ENCODE measurements around the gene ZNF277. TPM values are rescaled to one million over a fixed set of nuclear protein-coding genes. Genes with fewer than 3 reads are reported as not detected.
A peak's percentile ranks its signal among the peaks of the same experiment; 100 is the strongest.

The ZNF277 gene
- total and polyA plus RNA-seq, 4 donors = 18.2 to 52.5 (median 27.5) TPM

DNA sequence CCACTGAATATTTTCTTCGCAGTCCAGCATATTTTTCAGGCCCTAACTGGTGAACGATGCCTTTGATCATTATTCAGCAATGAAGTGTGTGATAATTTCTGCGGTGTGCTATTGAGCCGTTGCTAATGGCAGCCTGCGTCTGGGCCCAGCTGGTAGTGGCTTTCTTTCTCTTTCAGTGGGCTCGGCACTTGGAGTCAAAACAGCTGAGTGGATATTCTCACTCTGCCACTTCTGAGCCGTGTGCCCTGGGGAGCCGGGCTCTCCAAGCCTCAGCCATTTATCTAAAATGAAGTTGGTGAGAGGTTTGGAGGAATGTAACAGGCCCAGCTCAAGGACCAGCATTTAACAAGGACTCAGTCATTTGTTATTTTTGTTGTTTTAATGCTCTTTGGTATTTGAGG, 156.2 kb downstream of the ZNF277 start:
- no peaks in the 10 kb centered on the region for H3K9me3 ChIP-seq (ENCODE audit: control insufficient read depth, insufficient read depth, low read length)
- H3K36me3 ChIP-seq (ENCODE audit: control insufficient read depth, insufficient read depth, low read length) = no peaks in the 10 kb centered on the region
- peak overlapping the region; percentile 25 for H3K27ac ChIP-seq (ENCODE audit: low read depth, low read length)
- peaks cover 11% of the 10 kb centered on the region for H3K4me1 ChIP-seq (ENCODE audit: control insufficient read depth, insufficient read depth, low read length)
- H3K4me3 ChIP-seq (ENCODE audit: low read depth, low read length) = no peak overlapping the region
- 8% methylated on average over 6 of the region's 8 CpGs for WGBS (ENCODE audit: insufficient coverage)
- peak in 3 of 6 donors; percentile 17 to 88 (median 65) for DNase-seq (ENCODE audit: low read depth in 4 of 6, low spot score in 6 of 6)
- H3K27me3 ChIP-seq (ENCODE audit: control insufficient read depth, insufficient read depth, low read length) = no peaks in the 10 kb centered on the region

DNA sequence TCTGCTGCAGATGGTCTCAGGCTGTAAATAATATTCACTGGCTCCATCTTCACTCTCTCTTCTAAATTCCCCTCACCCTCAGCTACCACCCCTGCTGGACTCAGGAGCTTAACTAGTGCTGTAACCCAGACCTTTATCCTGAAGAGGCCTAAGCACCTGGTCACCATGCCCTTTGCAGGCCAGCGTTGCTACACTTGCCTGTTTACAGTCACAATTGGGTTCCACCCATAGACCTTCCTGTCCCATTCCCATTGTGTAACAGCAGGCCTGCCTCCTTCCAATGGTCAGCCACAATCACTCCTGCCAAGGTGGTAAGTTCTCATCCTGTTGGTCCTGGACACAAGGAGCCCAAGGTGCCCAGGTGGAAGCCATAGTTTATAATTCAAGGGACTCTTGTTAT, 157.9 kb downstream of the ZNF277 start:
- Histone ChIP-seq H3K9me3 (ENCODE audit: control insufficient read depth, insufficient read depth, low read length) (no peaks in the 10 kb centered on the region), H3K36me3 (ENCODE audit: control insufficient read depth, insufficient read depth, low read length) (no peaks in the 10 kb centered on the region), H3K27me3 (ENCODE audit: control insufficient read depth, insufficient read depth, low read length) (no peaks in the 10 kb centered on the region), H3K4me3 (ENCODE audit: low read depth, low read length) (no peak overlapping the region), H3K4me1 (ENCODE audit: control insufficient read depth, insufficient read depth, low read length) (peaks cover 11% of the 10 kb centered on the region), H3K27ac (ENCODE audit: low read depth, low read length) (no peak overlapping the region)
- 90% methylated on average over 1 of the region's 1 CpG for WGBS (ENCODE audit: insufficient coverage)
- DNase-seq (ENCODE audit: low read depth in 4 of 6, low spot score in 6 of 6) = no peak

DNA sequence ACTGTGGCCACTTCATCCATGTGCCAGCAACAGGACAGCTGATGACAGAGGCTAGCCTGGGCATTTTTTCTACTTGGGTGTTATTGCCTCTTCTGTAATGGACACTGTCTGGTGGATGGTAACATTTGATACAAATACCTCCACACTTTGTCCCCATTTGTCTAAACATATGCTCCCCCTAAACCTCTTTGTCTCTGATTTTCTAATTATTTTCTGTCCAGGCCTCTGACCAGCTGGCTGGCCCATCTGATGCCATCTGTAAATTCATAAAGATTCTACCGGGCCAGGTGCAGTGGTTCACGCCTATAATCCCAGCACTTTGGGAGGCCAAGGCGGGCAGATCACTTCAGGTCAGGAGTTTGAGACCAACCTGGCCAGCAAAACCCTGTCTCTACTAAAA, 159.1 kb downstream of the ZNF277 start:
- no peak overlapping the region for H3K27ac ChIP-seq (ENCODE audit: low read depth, low read length)
- 100% methylated on average over 2 of the region's 3 CpGs for WGBS (ENCODE audit: insufficient coverage)
- no peaks in the 10 kb centered on the region for H3K9me3 ChIP-seq (ENCODE audit: control insufficient read depth, insufficient read depth, low read length)
- no peaks in the 10 kb centered on the region for H3K36me3 ChIP-seq (ENCODE audit: control insufficient read depth, insufficient read depth, low read length)
- H3K27me3 ChIP-seq (ENCODE audit: control insufficient read depth, insufficient read depth, low read length) = no peaks in the 10 kb centered on the region
- no peak overlapping the region for H3K4me3 ChIP-seq (ENCODE audit: low read depth, low read length)
- peaks cover 11% of the 10 kb centered on the region for H3K4me1 ChIP-seq (ENCODE audit: control insufficient read depth, insufficient read depth, low read length)
- no peak for DNase-seq (ENCODE audit: low read depth in 4 of 6, low spot score in 6 of 6)

DNA sequence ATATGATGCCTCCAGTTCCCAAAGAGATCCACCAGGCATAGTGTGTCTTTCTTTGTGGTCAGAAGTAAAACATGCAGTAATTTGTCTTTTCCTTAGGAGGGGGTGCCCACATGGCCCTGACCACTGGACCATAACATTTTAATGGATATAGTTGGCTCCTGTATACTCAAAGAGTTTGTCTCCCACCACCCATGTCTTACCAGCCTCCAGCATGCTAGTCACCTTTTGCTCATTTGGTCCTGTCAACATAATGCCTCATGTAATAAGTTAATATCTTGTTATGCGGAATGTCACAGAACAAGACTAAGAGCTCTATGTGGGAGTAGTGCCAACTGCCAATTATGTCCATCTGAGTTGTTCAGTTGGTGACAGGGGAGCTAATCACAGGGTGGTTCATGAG, 160.4 kb downstream of the ZNF277 start:
- no peaks in the 10 kb centered on the region for H3K36me3 ChIP-seq (ENCODE audit: control insufficient read depth, insufficient read depth, low read length)
- no peak overlapping the region for H3K4me3 ChIP-seq (ENCODE audit: low read depth, low read length)
- no CpG with 5 or more reads among the region's 1 CpG for WGBS (ENCODE audit: insufficient coverage)
- H3K9me3 ChIP-seq (ENCODE audit: control insufficient read depth, insufficient read depth, low read length) = no peaks in the 10 kb centered on the region
- no peaks in the 10 kb centered on the region for H3K27me3 ChIP-seq (ENCODE audit: control insufficient read depth, insufficient read depth, low read length)
- H3K4me1 ChIP-seq (ENCODE audit: control insufficient read depth, insufficient read depth, low read length) = peaks cover 9% of the 10 kb centered on the region
- no peak overlapping the region for H3K27ac ChIP-seq (ENCODE audit: low read depth, low read length)
- no peak for DNase-seq (ENCODE audit: low read depth in 4 of 6, low spot score in 6 of 6)

DNA sequence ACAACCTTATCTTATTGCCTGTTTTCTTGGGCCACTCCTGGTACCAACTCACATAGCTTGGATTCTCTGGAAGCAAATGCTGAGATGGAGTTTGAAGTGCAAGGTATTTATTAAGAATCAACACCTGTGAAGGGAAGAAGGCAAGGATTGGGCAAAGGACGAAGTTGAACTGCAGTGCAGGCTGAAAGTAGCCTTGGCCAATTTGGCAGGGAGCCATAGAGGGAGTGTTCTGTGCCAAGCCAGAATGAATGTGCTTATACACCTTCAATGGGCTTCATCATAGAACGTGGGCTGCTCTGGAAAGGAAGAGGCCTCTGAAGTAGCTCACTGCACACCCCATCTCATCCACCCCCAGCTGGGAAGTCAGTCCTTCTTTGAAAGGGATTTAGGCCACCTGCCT, 163.9 kb downstream of the ZNF277 start:
- no peak overlapping the region for H3K4me3 ChIP-seq (ENCODE audit: low read depth, low read length)
- H3K9me3 ChIP-seq (ENCODE audit: control insufficient read depth, insufficient read depth, low read length) = no peaks in the 10 kb centered on the region
- H3K36me3 ChIP-seq (ENCODE audit: control insufficient read depth, insufficient read depth, low read length) = no peaks in the 10 kb centered on the region
- no peaks in the 10 kb centered on the region for H3K4me1 ChIP-seq (ENCODE audit: control insufficient read depth, insufficient read depth, low read length)
- WGBS (ENCODE audit: insufficient coverage) = 64% methylated on average over 1 of the region's 2 CpGs
- DNase-seq (ENCODE audit: low read depth in 4 of 6, low spot score in 6 of 6) = peak in 2 of 6 donors; percentile 29 to 41
- H3K27ac ChIP-seq (ENCODE audit: low read depth, low read length) = no peak overlapping the region
- H3K27me3 ChIP-seq (ENCODE audit: control insufficient read depth, insufficient read depth, low read length) = no peaks in the 10 kb centered on the region

DNA sequence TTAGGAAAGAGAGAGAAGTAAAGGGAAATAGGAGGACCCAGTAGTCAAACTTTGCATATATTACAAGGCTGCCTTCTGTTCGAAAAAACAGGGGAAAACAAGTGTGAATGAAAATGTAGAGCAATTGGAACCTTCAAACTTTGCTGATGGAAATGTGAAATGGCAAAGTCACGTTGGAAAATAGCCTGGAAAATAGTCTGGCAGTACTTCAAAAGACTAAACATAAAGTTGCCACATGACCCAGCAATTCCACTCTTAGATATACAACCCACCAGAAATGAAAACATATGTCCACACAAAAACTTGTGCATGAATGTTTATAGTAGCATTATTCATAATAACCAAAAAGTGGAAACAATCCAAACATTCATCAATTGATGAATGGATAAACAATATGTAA, 165.2 kb downstream of the ZNF277 start:
- Histone ChIP-seq H3K4me1 (ENCODE audit: control insufficient read depth, insufficient read depth, low read length) (no peaks in the 10 kb centered on the region), H3K27me3 (ENCODE audit: control insufficient read depth, insufficient read depth, low read length) (no peaks in the 10 kb centered on the region), H3K36me3 (ENCODE audit: control insufficient read depth, insufficient read depth, low read length) (no peaks in the 10 kb centered on the region), H3K27ac (ENCODE audit: low read depth, low read length) (no peak overlapping the region), H3K9me3 (ENCODE audit: control insufficient read depth, insufficient read depth, low read length) (no peaks in the 10 kb centered on the region), H3K4me3 (ENCODE audit: low read depth, low read length) (no peak overlapping the region)
- peak in 1 of 6 donors; percentile 23 for DNase-seq (ENCODE audit: low read depth in 4 of 6, low spot score in 6 of 6)
- no CpG with 5 or more reads among the region's 2 CpGs for WGBS (ENCODE audit: insufficient coverage)

DNA sequence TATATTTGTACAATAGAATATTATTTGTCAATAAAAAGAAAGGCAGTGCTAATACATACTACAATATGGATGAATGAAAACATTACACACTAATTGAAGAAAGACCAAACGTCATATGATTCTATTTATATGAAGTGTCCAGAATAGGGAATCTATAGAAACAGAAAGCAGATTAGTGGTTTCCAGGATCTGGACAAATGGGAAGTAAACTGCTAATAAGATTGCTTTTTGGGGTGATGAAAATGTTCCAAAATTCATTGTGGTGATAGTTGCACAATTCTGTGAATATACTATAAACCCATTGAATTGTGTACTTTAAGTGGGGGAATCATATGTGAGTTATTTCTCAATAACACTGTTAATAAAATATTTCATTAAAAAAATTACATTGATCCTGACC, 165.6 kb downstream of the ZNF277 start:
- no peak for DNase-seq (ENCODE audit: low read depth in 4 of 6, low spot score in 6 of 6)
- H3K36me3 ChIP-seq (ENCODE audit: control insufficient read depth, insufficient read depth, low read length) = no peaks in the 10 kb centered on the region
- H3K27ac ChIP-seq (ENCODE audit: low read depth, low read length) = no peak overlapping the region
- WGBS (ENCODE audit: insufficient coverage) = no CpG with 5 or more reads among the region's 1 CpG
- H3K9me3 ChIP-seq (ENCODE audit: control insufficient read depth, insufficient read depth, low read length) = no peaks in the 10 kb centered on the region
- H3K27me3 ChIP-seq (ENCODE audit: control insufficient read depth, insufficient read depth, low read length) = no peaks in the 10 kb centered on the region
- H3K4me3 ChIP-seq (ENCODE audit: low read depth, low read length) = no peak overlapping the region
- no peaks in the 10 kb centered on the region for H3K4me1 ChIP-seq (ENCODE audit: control insufficient read depth, insufficient read depth, low read length)

DNA sequence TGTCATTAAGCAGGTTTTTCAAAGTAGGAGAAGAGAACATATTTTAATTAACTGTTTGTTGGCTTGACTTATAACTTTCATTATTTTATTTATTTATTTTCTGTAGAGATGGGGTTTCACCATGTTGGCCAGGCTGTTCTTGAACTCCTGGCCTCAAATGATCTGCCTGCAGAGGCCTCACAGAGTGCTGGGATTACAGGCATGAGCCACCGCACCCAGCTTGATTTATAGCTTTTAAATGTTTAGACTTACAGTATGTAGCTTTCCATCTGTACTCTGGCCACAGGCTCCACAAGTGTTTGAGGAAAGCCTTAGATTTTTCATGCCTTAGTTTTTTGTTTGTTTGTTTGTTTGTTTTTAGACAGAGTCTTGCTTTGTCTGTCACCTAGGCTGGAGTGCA, 171.1 kb downstream of the ZNF277 start:
- H3K4me1 ChIP-seq (ENCODE audit: control insufficient read depth, insufficient read depth, low read length) = no peaks in the 10 kb centered on the region
- 86% methylated on average over 1 of the region's 1 CpG for WGBS (ENCODE audit: insufficient coverage)

DNA sequence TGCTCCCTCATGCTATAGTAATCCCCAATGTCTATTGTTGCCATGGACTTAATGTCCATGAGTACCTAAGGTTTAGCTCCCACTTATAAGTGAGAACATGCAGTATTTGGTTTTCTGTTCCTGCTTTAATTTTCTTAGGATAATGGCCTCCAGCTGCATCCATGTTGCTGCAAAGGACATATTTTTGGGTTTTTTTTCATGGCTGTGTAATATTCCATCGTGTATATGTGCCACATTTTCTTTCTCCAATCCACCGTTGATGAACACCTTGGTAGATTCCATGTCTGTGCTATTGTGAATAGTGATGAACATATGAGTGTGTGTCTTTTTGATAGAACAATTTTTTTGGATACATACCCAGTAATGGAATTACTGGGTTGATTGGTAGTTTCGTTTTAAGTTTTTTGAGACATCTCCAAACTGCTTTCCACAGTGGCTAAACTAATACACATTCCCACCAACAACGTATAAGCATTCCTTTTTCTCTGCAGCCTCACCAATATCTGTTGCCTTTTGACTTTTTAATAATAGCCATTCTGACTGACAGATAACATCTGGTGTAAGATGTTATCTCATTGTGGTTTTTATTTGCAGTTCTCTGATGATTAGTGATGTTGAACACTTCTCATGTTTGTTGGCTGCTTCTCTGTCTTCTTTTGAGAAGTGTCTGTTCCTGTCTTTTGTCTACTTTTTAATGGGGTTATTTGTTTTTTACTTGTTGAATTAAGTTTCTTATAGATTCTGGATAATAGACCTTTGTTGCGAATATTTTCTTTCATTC, 175.0 kb downstream of the ZNF277 start:
- no peak overlapping the region for H3K4me3 ChIP-seq (ENCODE audit: low read depth, low read length)
- no peak for DNase-seq (ENCODE audit: low read depth in 4 of 6, low spot score in 6 of 6)
- H3K9me3 ChIP-seq (ENCODE audit: control insufficient read depth, insufficient read depth, low read length) = no peaks in the 10 kb centered on the region
- H3K4me1 ChIP-seq (ENCODE audit: control insufficient read depth, insufficient read depth, low read length) = no peaks in the 10 kb centered on the region
- H3K36me3 ChIP-seq (ENCODE audit: control insufficient read depth, insufficient read depth, low read length) = no peaks in the 10 kb centered on the region
- H3K27ac ChIP-seq (ENCODE audit: low read depth, low read length) = no peak overlapping the region
- H3K27me3 ChIP-seq (ENCODE audit: control insufficient read depth, insufficient read depth, low read length) = no peaks in the 10 kb centered on the region
- 100% methylated on average over 1 of the region's 5 CpGs for WGBS (ENCODE audit: insufficient coverage)

More for the DNA sequence above, 171.1 kb downstream of the ZNF277 start:
- Histone ChIP-seq H3K27ac (ENCODE audit: low read depth, low read length) (no peak overlapping the region), H3K27me3 (ENCODE audit: control insufficient read depth, insufficient read depth, low read length) (no peaks in the 10 kb centered on the region), H3K9me3 (ENCODE audit: control insufficient read depth, insufficient read depth, low read length) (no peaks in the 10 kb centered on the region), H3K36me3 (ENCODE audit: control insufficient read depth, insufficient read depth, low read length) (no peaks in the 10 kb centered on the region), H3K4me3 (ENCODE audit: low read depth, low read length) (no peak overlapping the region)
- no peak for DNase-seq (ENCODE audit: low read depth in 4 of 6, low spot score in 6 of 6)

DNA sequence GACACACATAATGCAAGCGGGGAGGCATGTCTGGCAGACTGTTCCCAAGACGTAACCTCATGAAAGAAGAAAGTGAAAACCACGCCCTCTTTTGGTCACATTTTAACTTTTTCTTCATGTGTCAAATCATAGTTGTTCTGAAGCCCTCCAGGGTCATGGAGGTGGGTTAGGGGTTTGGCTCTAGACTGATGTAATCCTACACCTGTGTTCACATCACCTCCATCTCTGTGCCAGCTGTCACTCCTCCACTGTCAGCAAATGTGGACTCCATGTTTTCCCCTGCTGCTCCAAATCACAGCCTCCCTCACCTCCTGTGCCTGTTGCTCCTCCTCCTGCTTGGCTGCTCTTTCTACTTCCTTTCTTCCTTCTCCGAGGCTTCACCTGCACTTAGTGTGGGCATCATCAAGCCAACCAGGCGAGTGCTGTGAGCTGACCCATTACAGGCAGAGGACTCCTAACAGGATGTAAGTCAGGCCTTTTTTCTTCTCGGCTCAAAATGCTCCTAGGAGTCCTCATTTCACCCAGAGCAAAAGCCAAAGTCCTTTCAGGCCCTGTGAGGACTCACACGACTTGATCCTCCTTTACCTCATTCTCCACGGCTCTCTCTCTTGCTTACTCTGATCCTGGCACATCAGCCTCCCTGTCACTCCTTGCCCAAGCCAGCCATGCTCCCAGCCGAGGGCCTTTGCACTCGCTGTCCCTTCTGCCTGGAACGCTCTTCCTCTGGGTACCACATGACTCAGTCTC, 177.3 kb downstream of the ZNF277 start:
- DNase-seq (ENCODE audit: low read depth in 4 of 6, low spot score in 6 of 6) = peak in 2 of 6 donors; percentile 48 to 60
- WGBS (ENCODE audit: insufficient coverage) = 80% methylated on average over 10 of the region's 11 CpGs
- Histone ChIP-seq H3K4me1 (ENCODE audit: control insufficient read depth, insufficient read depth, low read length) (no peaks in the 10 kb centered on the region), H3K27ac (ENCODE audit: low read depth, low read length) (no peak overlapping the region), H3K27me3 (ENCODE audit: control insufficient read depth, insufficient read depth, low read length) (no peaks in the 10 kb centered on the region), H3K4me3 (ENCODE audit: low read depth, low read length) (no peak overlapping the region), H3K36me3 (ENCODE audit: control insufficient read depth, insufficient read depth, low read length) (no peaks in the 10 kb centered on the region), H3K9me3 (ENCODE audit: control insufficient read depth, insufficient read depth, low read length) (no peaks in the 10 kb centered on the region)
